Prostate gland (tissue), 2 donors: ENCODE data around the gene ZNF445.

Experiments used
- POLR2A ChIP-seq: fragments of 450-650 bp; IDR thresholded peaks from one replicate; pipeline ENCODE4 v1.6.1; 2016; ENCODE audit warnings: antibody characterized with exemption, mild to moderate bottlenecking
- TF ChIP-seq, protein P1 (sequence below), 4 experiments: fragments of 200-600 bp in 2 of 4; fragments of 450-650 bp in 2 of 4; sonication (generic) in 2 of 4; IDR thresholded peaks; 1 replicate in 3 of 4; 2 replicates in 1 of 4; pipeline ENCODE4 v1.5.1; 2016 to 2019; ENCODE audit warnings: antibody characterized with exemption in 4 of 4, mild to moderate bottlenecking in 2 of 4, moderate library complexity in 2 of 4

DNA sequence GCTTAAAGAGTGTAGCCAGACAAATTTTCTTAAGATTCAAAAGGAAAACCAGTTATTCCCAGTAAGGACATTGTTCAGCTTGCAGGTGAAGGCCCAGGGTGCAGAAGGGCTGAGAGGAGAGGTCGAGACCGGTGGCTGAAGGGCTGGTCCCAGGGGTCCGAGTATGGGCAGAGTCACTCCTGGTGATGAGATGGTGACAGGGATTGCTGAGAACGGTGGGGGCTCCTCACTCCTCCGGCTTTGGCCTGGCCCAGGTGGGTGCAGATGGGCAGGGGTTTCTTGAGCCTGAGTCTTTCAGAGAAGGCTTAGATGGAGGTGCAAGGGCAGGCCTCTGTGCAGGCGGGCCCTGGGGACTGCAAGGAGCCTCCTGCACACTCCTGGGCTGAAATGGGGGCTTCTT is 56.2 kb downstream of the ZNF445 start:
- TF ChIP-seq, protein P1, sequence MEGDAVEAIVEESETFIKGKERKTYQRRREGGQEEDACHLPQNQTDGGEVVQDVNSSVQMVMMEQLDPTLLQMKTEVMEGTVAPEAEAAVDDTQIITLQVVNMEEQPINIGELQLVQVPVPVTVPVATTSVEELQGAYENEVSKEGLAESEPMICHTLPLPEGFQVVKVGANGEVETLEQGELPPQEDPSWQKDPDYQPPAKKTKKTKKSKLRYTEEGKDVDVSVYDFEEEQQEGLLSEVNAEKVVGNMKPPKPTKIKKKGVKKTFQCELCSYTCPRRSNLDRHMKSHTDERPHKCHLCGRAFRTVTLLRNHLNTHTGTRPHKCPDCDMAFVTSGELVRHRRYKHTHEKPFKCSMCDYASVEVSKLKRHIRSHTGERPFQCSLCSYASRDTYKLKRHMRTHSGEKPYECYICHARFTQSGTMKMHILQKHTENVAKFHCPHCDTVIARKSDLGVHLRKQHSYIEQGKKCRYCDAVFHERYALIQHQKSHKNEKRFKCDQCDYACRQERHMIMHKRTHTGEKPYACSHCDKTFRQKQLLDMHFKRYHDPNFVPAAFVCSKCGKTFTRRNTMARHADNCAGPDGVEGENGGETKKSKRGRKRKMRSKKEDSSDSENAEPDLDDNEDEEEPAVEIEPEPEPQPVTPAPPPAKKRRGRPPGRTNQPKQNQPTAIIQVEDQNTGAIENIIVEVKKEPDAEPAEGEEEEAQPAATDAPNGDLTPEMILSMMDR (IDR thresholded peaks at IDR 0.05) = no peak
- TF ChIP-seq POLR2A = no peak
